Limb (tissue), 2 donors: ENCODE results near the gene NCOR2.

ENCODE experiments used
- DNase-seq, 2 donors: peaks; one replicate each; pipeline ENCODE4 v3.0.0-alpha.2; 2016; ENCODE audit errors: extremely low spot score in 2 of 2

NCOR2 gene

GRCh38 chr12:124544311-124544970, 23.0 kb downstream of the NCOR2 start:
- no peak for DNase-seq

GRCh38 chr12:124543590-124544310, 23.7 kb downstream of the NCOR2 start:
- DNase-seq: peak in 1 of 2 donors; percentile 70

- DNase-seq: no peak
These were observed 24.3 kb downstream of the NCOR2 start for GRCh38 chr12:124543052-124543589.

GRCh38 chr12:124542021-124542949, 25.1 kb downstream of the NCOR2 start:
- DNase-seq: no peak

- DNase-seq: no peak
These were observed 26.1 kb downstream of the NCOR2 start for GRCh38 chr12:124541322-124541721.

GRCh38 chr12:124539084-124540041, 28.0 kb downstream of the NCOR2 start:
- DNase-seq: no peak

- no peak for DNase-seq
These were observed 29.0 kb downstream of the NCOR2 start for GRCh38 chr12:124538194-124539082.

- no peak for DNase-seq
These were observed 29.8 kb downstream of the NCOR2 start for GRCh38 chr12:124537525-124538193.

- no peak for DNase-seq
These were observed 30.8 kb downstream of the NCOR2 start for GRCh38 chr12:124536641-124537040.

GRCh38 chr12:124534776-124535740, 32.4 kb downstream of the NCOR2 start:
- DNase-seq: no peak

- DNase-seq: no peak
These were observed 34.0 kb downstream of the NCOR2 start for GRCh38 chr12:124533456-124533855.

- no peak for DNase-seq
These were observed 34.4 kb downstream of the NCOR2 start for GRCh38 chr12:124532967-124533366.

GRCh38 chr12:124532331-124532750, 35.1 kb downstream of the NCOR2 start:
- DNase-seq: peak in 1 of 2 donors; percentile 80

- no peak for DNase-seq
These were observed 35.5 kb downstream of the NCOR2 start for GRCh38 chr12:124531906-124532305.

GRCh38 chr12:124531281-124531745, 36.1 kb downstream of the NCOR2 start:
- DNase-seq: peak in 1 of 2 donors; percentile 73

GRCh38 chr12:124530637-124531263, 36.7 kb downstream of the NCOR2 start:
- DNase-seq: no peak
